Fibroblast of pulmonary artery (primary cell): Measurements from ENCODE around the gene MRPS12.

Experiments used
- DNase-seq: peaks from one replicate; pipeline ENCODE4 v3.0.0-alpha.2; 2010; ENCODE audit warnings: low read depth
- H3K4me3 ChIP-seq: replicated peaks from 2 replicates; pipeline ENCODE4 v1.5.1; 2011; ENCODE audit warnings: low read depth, mild to moderate bottlenecking, control low read depth, low read length, moderate library complexity
- TF ChIP-seq, protein P1 (sequence below): IDR thresholded peaks from 2 replicates; pipeline ENCODE4 v1.5.1; 2011; ENCODE audit warnings: mild to moderate bottlenecking, control low read depth, low read length, inconsistent platforms; ENCODE audit errors: missing control alignments

Gene MRPS12

DNA sequence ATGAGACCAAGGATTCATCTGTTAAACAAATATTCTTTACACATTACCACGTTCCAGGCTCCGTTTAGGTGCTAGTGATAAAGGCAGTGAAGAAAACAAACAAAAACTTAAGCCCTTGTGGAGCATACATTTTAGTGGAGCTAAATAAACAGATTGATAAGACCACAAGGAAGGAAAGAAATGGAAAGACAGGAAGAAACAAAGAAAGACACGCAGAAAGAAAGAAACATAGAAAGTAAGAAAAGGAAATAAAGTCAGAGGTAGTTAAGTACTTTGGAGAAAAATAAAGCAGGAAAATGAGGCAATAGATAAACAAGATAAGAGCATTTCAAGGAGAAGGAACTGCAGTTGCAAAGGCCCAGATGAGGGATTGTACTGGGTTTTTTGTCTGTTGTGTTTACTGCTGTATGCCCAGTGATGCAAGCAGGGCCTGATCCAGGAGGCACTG is 30.0 kb upstream of the MRPS12 start:
- peak overlapping the region; percentile 92 for H3K4me3 ChIP-seq
- TF ChIP-seq, protein P1, sequence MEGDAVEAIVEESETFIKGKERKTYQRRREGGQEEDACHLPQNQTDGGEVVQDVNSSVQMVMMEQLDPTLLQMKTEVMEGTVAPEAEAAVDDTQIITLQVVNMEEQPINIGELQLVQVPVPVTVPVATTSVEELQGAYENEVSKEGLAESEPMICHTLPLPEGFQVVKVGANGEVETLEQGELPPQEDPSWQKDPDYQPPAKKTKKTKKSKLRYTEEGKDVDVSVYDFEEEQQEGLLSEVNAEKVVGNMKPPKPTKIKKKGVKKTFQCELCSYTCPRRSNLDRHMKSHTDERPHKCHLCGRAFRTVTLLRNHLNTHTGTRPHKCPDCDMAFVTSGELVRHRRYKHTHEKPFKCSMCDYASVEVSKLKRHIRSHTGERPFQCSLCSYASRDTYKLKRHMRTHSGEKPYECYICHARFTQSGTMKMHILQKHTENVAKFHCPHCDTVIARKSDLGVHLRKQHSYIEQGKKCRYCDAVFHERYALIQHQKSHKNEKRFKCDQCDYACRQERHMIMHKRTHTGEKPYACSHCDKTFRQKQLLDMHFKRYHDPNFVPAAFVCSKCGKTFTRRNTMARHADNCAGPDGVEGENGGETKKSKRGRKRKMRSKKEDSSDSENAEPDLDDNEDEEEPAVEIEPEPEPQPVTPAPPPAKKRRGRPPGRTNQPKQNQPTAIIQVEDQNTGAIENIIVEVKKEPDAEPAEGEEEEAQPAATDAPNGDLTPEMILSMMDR, result no peak
- DNase-seq, result peak; percentile 31

DNA sequence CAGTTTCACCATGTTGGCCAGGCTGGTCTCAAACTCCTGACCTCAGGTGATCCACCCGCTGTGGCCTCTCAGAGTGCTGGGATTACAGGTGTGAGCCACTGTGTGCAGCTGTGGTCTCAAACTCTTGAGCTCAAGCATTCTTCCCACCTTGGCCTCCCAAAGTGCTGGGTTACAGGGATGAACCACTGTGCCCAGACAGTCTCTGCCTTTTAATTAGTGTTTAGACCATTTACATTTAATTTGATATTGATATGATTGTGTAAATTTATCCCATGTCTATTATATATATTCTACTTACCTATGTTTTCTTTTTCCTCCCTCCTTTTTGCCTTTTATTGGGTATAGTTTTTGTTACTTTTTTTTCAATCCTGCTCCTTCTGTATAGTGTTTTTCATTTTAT is 29.1 kb upstream of the MRPS12 start:
- no peak overlapping the region for H3K4me3 ChIP-seq
- TF ChIP-seq, protein P1, result no peak

DNA sequence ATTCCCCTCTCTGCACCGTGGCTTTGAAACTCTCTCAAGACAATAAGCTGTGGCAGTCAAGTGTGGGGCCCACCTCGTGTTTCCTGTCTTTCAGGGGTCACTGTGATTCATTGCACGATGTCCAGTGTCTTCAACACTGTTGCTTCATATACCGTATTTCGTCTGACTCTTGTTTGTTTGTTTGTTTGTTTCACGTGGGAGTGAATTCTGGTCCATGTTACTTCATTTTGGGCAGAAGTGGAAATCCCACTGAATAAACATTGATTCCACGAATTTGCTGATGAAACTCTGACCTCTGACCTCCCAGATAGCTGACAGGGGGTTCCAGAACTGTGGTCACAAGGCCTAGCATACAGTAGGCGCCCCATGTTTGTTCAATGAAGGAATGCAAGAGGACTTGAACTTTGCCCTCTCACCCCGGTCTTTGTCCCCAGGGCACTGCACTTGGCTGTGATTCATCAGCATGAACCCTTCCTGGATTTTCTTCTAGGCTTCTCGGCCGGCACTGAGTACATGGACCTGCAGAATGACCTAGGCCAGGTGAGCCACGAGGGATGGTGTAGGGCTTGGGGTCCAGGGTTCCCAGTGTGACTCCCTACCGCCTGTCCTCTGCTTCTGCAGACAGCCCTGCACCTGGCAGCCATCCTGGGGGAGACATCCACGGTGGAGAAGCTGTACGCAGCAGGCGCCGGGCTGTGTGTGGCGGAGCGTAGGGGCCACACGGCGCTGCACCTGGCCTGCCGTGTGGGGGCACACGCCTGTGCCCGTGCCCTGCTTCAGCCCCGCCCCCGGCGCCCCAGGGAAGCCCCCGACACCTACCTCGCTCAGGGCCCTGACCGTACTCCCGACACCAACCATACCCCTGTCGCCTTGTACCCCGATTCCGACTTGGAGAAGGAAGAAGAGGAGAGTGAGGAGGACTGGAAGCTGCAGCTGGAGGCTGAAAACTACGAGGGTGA is 25.9 kb upstream of the MRPS12 start:
- DNase-seq, result no peak
- TF ChIP-seq, protein P1, result no peak
- H3K4me3 ChIP-seq, result no peak overlapping the region

More for the DNA sequence above, 29.1 kb upstream of the MRPS12 start:
- no peak for DNase-seq

DNA sequence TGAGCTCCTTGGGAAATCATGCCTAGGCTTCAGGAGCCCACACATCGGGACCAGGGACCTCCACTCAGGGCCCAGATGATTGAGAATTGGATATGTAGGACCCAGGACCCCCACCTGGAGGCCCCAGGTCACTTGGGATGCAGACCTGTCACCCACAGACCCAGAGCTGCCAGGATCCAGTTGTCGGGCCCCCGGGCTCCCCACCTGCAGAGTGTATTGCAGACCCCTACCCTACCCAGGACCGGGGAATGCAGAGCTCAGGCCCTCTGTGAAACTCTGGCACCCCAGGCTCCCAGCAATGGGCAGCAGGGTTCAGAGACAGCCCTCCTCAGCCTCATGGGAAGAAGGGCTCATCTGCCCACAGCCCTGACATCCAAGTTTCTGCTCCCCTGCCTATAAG is 25.1 kb upstream of the MRPS12 start:
- DNase-seq, result no peak
- TF ChIP-seq, protein P1, result no peak
- H3K4me3 ChIP-seq, result no peak overlapping the region

DNA sequence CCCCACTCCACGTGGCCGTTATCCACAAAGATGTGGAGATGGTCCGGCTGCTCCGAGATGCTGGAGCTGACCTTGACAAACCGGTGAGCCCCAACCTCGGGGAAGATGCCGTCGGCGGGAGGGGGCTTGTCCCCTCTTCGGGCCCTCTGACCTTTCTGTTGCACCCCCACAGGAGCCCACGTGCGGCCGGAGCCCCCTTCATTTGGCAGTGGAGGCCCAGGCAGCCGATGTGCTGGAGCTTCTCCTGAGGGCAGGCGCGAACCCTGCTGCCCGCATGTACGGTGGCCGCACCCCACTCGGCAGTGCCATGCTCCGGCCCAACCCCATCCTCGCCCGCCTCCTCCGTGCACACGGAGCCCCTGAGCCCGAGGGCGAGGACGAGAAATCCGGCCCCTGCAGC is 23.5 kb upstream of the MRPS12 start:
- DNase-seq, result no peak
- TF ChIP-seq, protein P1, result no peak
- no peak overlapping the region for H3K4me3 ChIP-seq

DNA sequence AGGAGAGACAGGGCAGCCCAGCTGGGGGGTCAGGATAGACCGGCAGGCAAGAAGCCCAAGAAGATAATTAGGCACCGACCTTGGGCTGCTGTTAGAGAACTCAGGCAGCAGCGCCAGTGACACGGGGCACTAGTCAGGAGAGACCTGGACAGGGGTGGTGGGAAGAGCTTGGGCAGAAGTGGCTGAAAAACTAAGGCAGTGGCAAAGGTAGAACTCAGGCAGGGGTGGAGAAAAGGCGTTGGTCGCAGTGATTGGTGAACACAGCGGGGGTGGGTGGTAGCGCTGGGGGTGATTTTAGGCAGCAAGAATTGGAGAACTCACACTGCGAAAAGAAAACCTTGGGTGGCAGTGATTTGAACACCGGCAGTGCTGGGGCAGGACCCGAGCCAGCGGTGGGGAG is 23.1 kb upstream of the MRPS12 start:
- no peak for DNase-seq
- no peak overlapping the region for H3K4me3 ChIP-seq
- TF ChIP-seq, protein P1, result no peak
